DOHH2 (cell line): ENCODE results near the gene HSPA1L.

Experiments
- CTCF ChIP-seq: fragments of 200-600 bp; sonication (generic); IDR thresholded peaks from one replicate; pipeline ENCODE4 v1.5.1; 2014; ENCODE audit warnings: antibody characterized with exemption, mild to moderate bottlenecking, low read depth, low read length; ENCODE audit not compliant: poor library complexity, severe bottlenecking
- EZH2phosphoT487 ChIP-seq: fragments of 200-600 bp; sonication (generic); IDR thresholded peaks from 2 replicates; pipeline ENCODE4 v1.6.1; 2017; ENCODE audit warnings: borderline replicate concordance, mild to moderate bottlenecking, antibody characterized with exemption, low read length, moderate library complexity, mixed read lengths

GRCh38 chr6:31771992-31772358, 43.1 kb downstream of the HSPA1L start:
- no peak for TF ChIP-seq CTCF
- TF ChIP-seq EZH2phosphoT487: no peak
